VCaP (cell line): ENCODE data around the gene TBC1D22A.
A peak's percentile ranks its signal among the peaks of the same experiment; 100 is the strongest.

Experiments used
- H3K27ac ChIP-seq: fragments of 450-650 bp; 2 replicates; pipeline ENCODE4 v1.5.1; 2017
- CTCF ChIP-seq: fragments of 450-650 bp; conservative IDR thresholded peaks from 2 replicates; pipeline ENCODE4 v1.5.1; 2017; ENCODE audit warnings: mild to moderate bottlenecking, moderate library complexity

TBC1D22A gene

GRCh38 chr22:47143249-47143938, 380.9 kb downstream of the TBC1D22A start:
- peak overlapping the region; percentile 46; the same call in 1 of the 2 replicates for H3K27ac ChIP-seq
- TF ChIP-seq CTCF, result no peak

- no peak for TF ChIP-seq CTCF
- H3K27ac ChIP-seq, result peak overlapping the region; percentile 46; the same call in 1 of the 2 replicates
These were observed 381.8 kb downstream of the TBC1D22A start for GRCh38 chr22:47144076-47144765.

GRCh38 chr22:47144791-47145425, 382.5 kb downstream of the TBC1D22A start:
- peak overlapping the region; percentile 62 for H3K27ac ChIP-seq
- TF ChIP-seq CTCF, result no peak

- no peak for TF ChIP-seq CTCF
These were observed 383.4 kb downstream of the TBC1D22A start for GRCh38 chr22:47145883-47146282.

GRCh38 chr22:47146391-47146790, 383.9 kb downstream of the TBC1D22A start:
- no peak for TF ChIP-seq CTCF
- H3K27ac ChIP-seq, result peak overlapping the region; percentile 86

More at GRCh38 chr22:47145883-47146282, 383.4 kb downstream of the TBC1D22A start:
- H3K27ac ChIP-seq, result no peak overlapping the region; the same call in 1 of the 2 replicates

GRCh38 chr22:47146941-47147340, 384.5 kb downstream of the TBC1D22A start:
- TF ChIP-seq CTCF, result no peak
- peak overlapping the region; percentile 86 for H3K27ac ChIP-seq

- peak overlapping the region; percentile 86 for H3K27ac ChIP-seq
- no peak for TF ChIP-seq CTCF
These were observed 385.1 kb downstream of the TBC1D22A start for GRCh38 chr22:47147572-47147971.
